Measurements from ENCODE around the gene ATG12. TPM values are rescaled to one million over a fixed set of nuclear protein-coding genes. Genes with fewer than 3 reads are reported as not detected.

The ATG12 gene
- polyA plus RNA-seq, 1 donor (not counting 4 experiments of a cell fraction or from before 2014, with no cell fraction given), result 90.7 TPM

GRCh38 chr5:115857626-115858349, 16.4 kb upstream of the ATG12 start:
- no peaks in the 10 kb centered on the region for H4K20me1 ChIP-seq (ENCODE audit: control insufficient read depth, extremely low read depth, insufficient read depth, low read length)
- no peak overlapping the region for H3K4me3 ChIP-seq (ENCODE audit: control insufficient read depth in 2 of 3, extremely low read depth in 1 of 3, insufficient read depth in 2 of 3, low read depth in 1 of 3, low read length in 3 of 3)
- H3K9me3 ChIP-seq (ENCODE audit: control insufficient read depth, low read depth, low read length), result no peaks in the 10 kb centered on the region
- H3K4me1 ChIP-seq (ENCODE audit: control insufficient read depth, extremely low read depth, insufficient read depth, low read length), result peaks cover 20% of the 10 kb centered on the region
- no peak overlapping the region for H3K9ac ChIP-seq (ENCODE audit: control insufficient read depth, extremely low read depth, insufficient read depth, low read length)
- H3K36me3 ChIP-seq (ENCODE audit: control insufficient read depth in 2 of 2, extremely low read depth in 1 of 2, insufficient read depth in 2 of 2, low read length in 2 of 2), result no peaks in the 10 kb centered on the region
- no peak overlapping the region for H2AFZ ChIP-seq (ENCODE audit: control insufficient read depth, low read length)
- no peaks in the 10 kb centered on the region for H3K9me1 ChIP-seq (ENCODE audit: control insufficient read depth, extremely low read depth, insufficient read depth, low read length)
- H3K27me3 ChIP-seq (ENCODE audit: control insufficient read depth, extremely low read depth, insufficient read depth, low read length), result no peaks in the 10 kb centered on the region
- no peak for FAIRE-seq
- no peak overlapping the region for H3K4me2 ChIP-seq (ENCODE audit: control insufficient read depth, extremely low read depth, insufficient read depth, low read depth, low read length)
- H3K79me2 ChIP-seq (ENCODE audit: control insufficient read depth, insufficient read depth, low read length), result peaks cover 96% of the 10 kb centered on the region
- dilution Hi-C loops (cut with MboI; ENCODE audit: extremely low pct_ligation_motif_present, low sequenced_read_pairs), result no loop called here
- DNase-seq (ENCODE audit: low read depth, low spot score), result no peak
- H3K27ac ChIP-seq (ENCODE audit: control insufficient read depth, insufficient read depth, low read length), result no peak overlapping the region
- TF ChIP-seq EZH2 (IDR thresholded peaks at IDR 0.05; ENCODE audit: low read length) (no peak), CTCF (optimal IDR thresholded peaks at IDR 0.05 in 1 of 3, IDR thresholded peaks at IDR 0.05 in 1 of 3, conservative IDR thresholded peaks at IDR 0.05 in 1 of 3; ENCODE audit: extremely low read depth in 1 of 3, insufficient read depth in 2 of 3, low read length in 3 of 3) (no peak)

- Histone ChIP-seq H3K9me1 (ENCODE audit: control insufficient read depth, extremely low read depth, insufficient read depth, low read length) (no peaks in the 10 kb centered on the region), H3K36me3 (ENCODE audit: control insufficient read depth in 2 of 2, extremely low read depth in 1 of 2, insufficient read depth in 2 of 2, low read length in 2 of 2) (no peaks in the 10 kb centered on the region), H3K4me2 (ENCODE audit: control insufficient read depth, extremely low read depth, insufficient read depth, low read depth, low read length) (no peak overlapping the region), H3K9ac (ENCODE audit: control insufficient read depth, extremely low read depth, insufficient read depth, low read length) (no peak overlapping the region), H3K4me1 (ENCODE audit: control insufficient read depth, extremely low read depth, insufficient read depth, low read length) (peaks cover 20% of the 10 kb centered on the region), H3K27me3 (ENCODE audit: control insufficient read depth, extremely low read depth, insufficient read depth, low read length) (no peaks in the 10 kb centered on the region), H2AFZ (ENCODE audit: control insufficient read depth, low read length) (no peak overlapping the region), H3K79me2 (ENCODE audit: control insufficient read depth, insufficient read depth, low read length) (peaks cover 96% of the 10 kb centered on the region), H3K27ac (ENCODE audit: control insufficient read depth, insufficient read depth, low read length) (peak overlapping the region; percentile 6), H4K20me1 (ENCODE audit: control insufficient read depth, extremely low read depth, insufficient read depth, low read length) (no peaks in the 10 kb centered on the region), H3K9me3 (ENCODE audit: control insufficient read depth, low read depth, low read length) (no peaks in the 10 kb centered on the region), H3K4me3 (ENCODE audit: control insufficient read depth in 2 of 3, extremely low read depth in 1 of 3, insufficient read depth in 2 of 3, low read depth in 1 of 3, low read length in 3 of 3) (no peak overlapping the region)
- FAIRE-seq (no peak), DNase-seq (ENCODE audit: low read depth, low spot score) (no peak)
- dilution Hi-C loops (cut with MboI; ENCODE audit: extremely low pct_ligation_motif_present, low sequenced_read_pairs), result no loop called here
- no peak for TF ChIP-seq CTCF (optimal IDR thresholded peaks at IDR 0.05 in 1 of 3, IDR thresholded peaks at IDR 0.05 in 1 of 3, conservative IDR thresholded peaks at IDR 0.05 in 1 of 3; ENCODE audit: extremely low read depth in 1 of 3, insufficient read depth in 2 of 3, low read length in 3 of 3)
- no peak for TF ChIP-seq EZH2 (IDR thresholded peaks at IDR 0.05; ENCODE audit: low read length)
Measured at GRCh38 chr5:115857057-115857479, 15.7 kb upstream of the ATG12 start.

Data from keratinocyte (primary cell).